MM.1S (cell line): Measurements from ENCODE around the gene DCP1B.

Source experiments
- DNase-seq: peaks from one replicate; pipeline ENCODE4 v3.0.0-alpha.2; 2015
- H2AFZ ChIP-seq: fragments of 300-600 bp; sonication (generic); 2 replicates; pipeline ENCODE4 v1.6.0; 2016; ENCODE audit warnings: antibody characterized with exemption, low read length
- H3F3A ChIP-seq: fragments of 300-600 bp; sonication (generic); 2 replicates; pipeline ENCODE4 v1.6.1; 2016; ENCODE audit warnings: mild to moderate bottlenecking, antibody characterized with exemption, low read length, moderate library complexity, mixed read lengths; ENCODE audit not compliant: insufficient read depth
- H3K27ac ChIP-seq: fragments of 300-600 bp; sonication (generic); 2 replicates; pipeline ENCODE4 v1.5.1; 2016; ENCODE audit warnings: mild to moderate bottlenecking, low read length
- H3K27me3 ChIP-seq: fragments of 300-600 bp; sonication (generic); replicated peaks from 2 replicates; pipeline ENCODE4 v1.6.0; 2016; ENCODE audit warnings: low read length; ENCODE audit not compliant: insufficient read depth
- H3K36me3 ChIP-seq: fragments of 300-600 bp; sonication (generic); replicated peaks from 2 replicates; pipeline ENCODE4 v1.6.1; 2016; ENCODE audit warnings: mild to moderate bottlenecking, low read length, mixed read lengths; ENCODE audit not compliant: insufficient read depth
- H3K4me1 ChIP-seq: fragments of 300-600 bp; sonication (generic); 2 replicates; pipeline ENCODE4 v1.6.1; 2016; ENCODE audit warnings: low read length, mixed read lengths
- H3K4me2 ChIP-seq: fragments of 300-600 bp; sonication (generic); 2 replicates; pipeline ENCODE4 v1.6.0; 2016; ENCODE audit warnings: low read depth, low read length
- H3K4me3 ChIP-seq: fragments of 300-600 bp; sonication (generic); 2 replicates; pipeline ENCODE4 v1.5.1; 2016; ENCODE audit warnings: low read length, mixed read lengths
- H3K79me2 ChIP-seq: fragments of 300-600 bp; sonication (generic); 2 replicates; pipeline ENCODE4 v1.6.1; 2016; ENCODE audit warnings: mixed run types, low read length, mixed read lengths
- H3K9ac ChIP-seq: fragments of 300-600 bp; sonication (generic); 2 replicates; pipeline ENCODE4 v1.6.1; 2016; ENCODE audit warnings: low read length, mixed read lengths
- H3K9me2 ChIP-seq: fragments of 300-600 bp; sonication (generic); replicated peaks from 2 replicates; pipeline ENCODE4 v1.6.1; 2016; ENCODE audit warnings: mild to moderate bottlenecking, low read length, mixed read lengths; ENCODE audit not compliant: insufficient read depth
- H3K9me3 ChIP-seq: fragments of 300-600 bp; sonication (generic); replicated peaks from 2 replicates; pipeline ENCODE4 v1.6.1; 2016; ENCODE audit warnings: mild to moderate bottlenecking, low read length, mixed read lengths; ENCODE audit not compliant: insufficient read depth
- H4K20me1 ChIP-seq: fragments of 300-600 bp; sonication (generic); 2 replicates; pipeline ENCODE4 v1.6.1; 2016; ENCODE audit warnings: mild to moderate bottlenecking, low read length, moderate library complexity, mixed read lengths; ENCODE audit not compliant: insufficient read depth
- EZH2 ChIP-seq: fragments of 300-600 bp; sonication (generic); optimal IDR thresholded peaks from 2 replicates; pipeline ENCODE3; 2017; ENCODE audit warnings: low read depth, mild to moderate bottlenecking, antibody characterized with exemption, low read length, mixed read lengths
- EZH2phosphoT487 ChIP-seq: fragments of 300-600 bp; sonication (generic); IDR thresholded peaks from 2 replicates; pipeline ENCODE4 v1.6.1; 2018; ENCODE audit warnings: antibody characterized with exemption, low read length
- TF ChIP-seq, protein P1 (sequence below): fragments of 300-600 bp; sonication (generic); IDR thresholded peaks from 2 replicates; pipeline ENCODE4 v1.5.1; 2016; ENCODE audit warnings: antibody characterized with exemption, low read length, mixed read lengths

DCP1B gene

DNA sequence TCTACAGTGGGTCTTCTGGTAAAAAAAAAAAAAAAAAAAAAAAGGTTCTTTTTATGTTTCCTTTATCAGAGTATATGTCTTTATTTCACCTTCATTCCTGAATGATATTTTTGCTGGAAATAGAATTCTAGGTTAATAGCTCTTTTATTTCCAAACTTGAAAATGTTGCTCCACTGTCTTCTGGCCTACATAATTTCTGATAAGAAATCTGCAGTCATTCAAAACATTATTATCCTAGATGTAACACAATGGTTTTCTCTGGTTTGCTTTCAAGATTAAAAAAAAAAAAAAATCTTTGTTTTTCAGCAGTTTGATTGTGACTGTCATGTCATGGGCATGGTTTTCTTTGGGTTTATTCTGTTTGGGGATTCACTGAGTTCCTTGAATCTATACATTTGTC is 19.5 kb downstream of the DCP1B start:
- no peaks in the 10 kb centered on the region for H3K4me1 ChIP-seq
- H2AFZ ChIP-seq, result no peak overlapping the region
- no peaks in the 10 kb centered on the region for H3K36me3 ChIP-seq
- no peaks in the 10 kb centered on the region for H3K27me3 ChIP-seq
- H3K4me2 ChIP-seq, result no peak overlapping the region
- H3K4me3 ChIP-seq, result no peak overlapping the region
- no peaks in the 10 kb centered on the region for H4K20me1 ChIP-seq
- H3K9me2 ChIP-seq, result no peaks in the 10 kb centered on the region
- no peaks in the 10 kb centered on the region for H3F3A ChIP-seq
- H3K9me3 ChIP-seq, result no peaks in the 10 kb centered on the region; the same call in 1 of the 2 replicates
- TF ChIP-seq, protein P1, sequence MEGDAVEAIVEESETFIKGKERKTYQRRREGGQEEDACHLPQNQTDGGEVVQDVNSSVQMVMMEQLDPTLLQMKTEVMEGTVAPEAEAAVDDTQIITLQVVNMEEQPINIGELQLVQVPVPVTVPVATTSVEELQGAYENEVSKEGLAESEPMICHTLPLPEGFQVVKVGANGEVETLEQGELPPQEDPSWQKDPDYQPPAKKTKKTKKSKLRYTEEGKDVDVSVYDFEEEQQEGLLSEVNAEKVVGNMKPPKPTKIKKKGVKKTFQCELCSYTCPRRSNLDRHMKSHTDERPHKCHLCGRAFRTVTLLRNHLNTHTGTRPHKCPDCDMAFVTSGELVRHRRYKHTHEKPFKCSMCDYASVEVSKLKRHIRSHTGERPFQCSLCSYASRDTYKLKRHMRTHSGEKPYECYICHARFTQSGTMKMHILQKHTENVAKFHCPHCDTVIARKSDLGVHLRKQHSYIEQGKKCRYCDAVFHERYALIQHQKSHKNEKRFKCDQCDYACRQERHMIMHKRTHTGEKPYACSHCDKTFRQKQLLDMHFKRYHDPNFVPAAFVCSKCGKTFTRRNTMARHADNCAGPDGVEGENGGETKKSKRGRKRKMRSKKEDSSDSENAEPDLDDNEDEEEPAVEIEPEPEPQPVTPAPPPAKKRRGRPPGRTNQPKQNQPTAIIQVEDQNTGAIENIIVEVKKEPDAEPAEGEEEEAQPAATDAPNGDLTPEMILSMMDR, result no peak
- TF ChIP-seq EZH2phosphoT487 (no peak), EZH2 (no peak)
- no peak for DNase-seq
- no peak overlapping the region for H3K27ac ChIP-seq
- H3K79me2 ChIP-seq, result no peaks in the 10 kb centered on the region
- no peak overlapping the region for H3K9ac ChIP-seq

DNA sequence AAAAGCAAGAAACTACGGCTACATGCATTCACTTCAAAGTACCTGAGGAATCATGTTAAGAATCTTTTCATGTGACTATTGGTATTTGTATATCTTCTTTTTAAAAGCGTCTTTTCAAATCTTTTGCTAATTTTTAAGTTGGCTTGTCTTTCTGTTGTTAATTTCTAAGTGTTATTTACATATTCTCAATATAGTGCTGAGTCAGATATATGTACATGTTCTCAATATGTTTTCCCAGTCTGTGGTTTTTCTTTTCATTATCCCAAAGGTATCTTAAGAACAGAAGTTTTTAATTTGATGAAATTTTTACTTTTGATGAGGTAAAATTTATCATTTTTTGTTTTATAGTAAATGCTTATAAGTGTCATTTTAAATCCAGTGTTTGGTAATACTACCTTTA is 24.0 kb downstream of the DCP1B start:
- Histone ChIP-seq H3K4me1 (no peaks in the 10 kb centered on the region), H2AFZ (no peak overlapping the region), H3K36me3 (no peaks in the 10 kb centered on the region), H3F3A (no peaks in the 10 kb centered on the region), H3K9me2 (no peaks in the 10 kb centered on the region), H3K9ac (no peak overlapping the region), H3K4me3 (no peak overlapping the region), H3K9me3 (no peaks in the 10 kb centered on the region), H3K27ac (no peak overlapping the region), H3K79me2 (no peaks in the 10 kb centered on the region), H4K20me1 (no peaks in the 10 kb centered on the region), H3K27me3 (no peaks in the 10 kb centered on the region), H3K4me2 (no peak overlapping the region)
- no peak for DNase-seq
- no peak for TF ChIP-seq EZH2
- TF ChIP-seq EZH2phosphoT487, result no peak

DNA sequence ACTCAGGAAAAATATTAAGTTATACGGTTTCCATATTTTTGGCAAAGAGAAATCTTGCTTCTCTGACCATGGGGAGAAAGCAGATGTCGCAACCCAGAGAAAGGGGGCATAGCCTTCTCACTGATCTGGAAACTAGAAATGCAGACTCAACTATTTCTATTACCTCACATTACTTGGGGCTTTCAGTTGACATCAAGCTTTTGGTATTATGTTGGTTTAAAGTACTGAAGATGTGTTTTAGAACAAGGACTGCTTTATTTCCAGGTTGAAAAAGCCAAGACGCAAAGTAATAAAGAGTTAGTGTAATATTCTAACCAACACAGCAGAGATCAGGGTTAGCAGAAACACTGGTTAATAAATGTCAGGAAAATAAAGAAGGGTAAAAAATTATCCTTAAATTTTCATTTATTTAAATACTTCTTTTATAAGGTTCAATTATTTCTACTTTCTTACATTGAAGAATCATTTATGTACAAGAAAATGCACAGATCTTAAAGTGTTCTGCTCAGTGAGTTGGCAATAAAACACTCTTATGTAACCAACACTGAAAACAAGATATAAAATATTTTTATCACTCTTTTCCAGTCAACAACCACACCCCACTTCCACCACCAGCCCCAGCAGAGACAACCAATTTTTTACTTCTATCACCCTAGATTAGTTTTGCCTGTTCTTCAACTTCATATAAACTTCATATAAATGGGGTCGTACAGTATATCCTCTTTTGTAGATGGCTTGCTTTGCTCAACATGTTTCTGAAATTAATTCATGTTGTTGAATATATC is 26.0 kb downstream of the DCP1B start:
- no peaks in the 10 kb centered on the region for H3K36me3 ChIP-seq
- TF ChIP-seq EZH2phosphoT487 (no peak), EZH2 (no peak)
- TF ChIP-seq, protein P1, result no peak
- H2AFZ ChIP-seq, result no peak overlapping the region
- H3K9me3 ChIP-seq, result no peaks in the 10 kb centered on the region
- no peaks in the 10 kb centered on the region for H4K20me1 ChIP-seq
- no peak overlapping the region for H3K9ac ChIP-seq
- no peaks in the 10 kb centered on the region for H3K27me3 ChIP-seq
- no peaks in the 10 kb centered on the region for H3K79me2 ChIP-seq
- H3K4me1 ChIP-seq, result no peaks in the 10 kb centered on the region
- no peak overlapping the region for H3K4me3 ChIP-seq
- H3F3A ChIP-seq, result no peaks in the 10 kb centered on the region
- DNase-seq, result no peak
- H3K27ac ChIP-seq, result no peak overlapping the region
- no peaks in the 10 kb centered on the region for H3K9me2 ChIP-seq
- H3K4me2 ChIP-seq, result no peak overlapping the region

DNA sequence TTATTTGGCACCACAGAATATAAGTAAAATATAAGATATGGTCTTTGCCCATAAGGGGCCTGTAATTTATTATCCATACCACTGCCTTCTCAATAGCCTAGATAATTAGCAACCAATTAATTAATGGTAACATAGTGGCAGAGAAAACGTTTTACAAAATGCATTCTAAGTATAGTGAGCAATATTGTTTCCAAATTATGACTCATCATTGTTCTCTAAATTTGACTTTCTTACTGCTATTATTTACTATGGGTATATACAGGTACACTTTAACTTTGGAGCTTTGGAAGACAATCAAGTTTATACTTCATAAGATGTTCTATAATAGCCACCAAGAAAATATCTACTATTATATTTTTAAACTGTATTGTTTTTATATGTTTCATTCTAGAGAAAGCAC is 26.7 kb downstream of the DCP1B start:
- Histone ChIP-seq H3K4me2 (no peak overlapping the region), H2AFZ (no peak overlapping the region), H3F3A (no peaks in the 10 kb centered on the region), H3K9ac (no peak overlapping the region), H3K27me3 (no peaks in the 10 kb centered on the region), H3K4me3 (no peak overlapping the region), H3K9me2 (no peaks in the 10 kb centered on the region), H3K79me2 (no peaks in the 10 kb centered on the region), H4K20me1 (no peaks in the 10 kb centered on the region), H3K4me1 (no peaks in the 10 kb centered on the region), H3K27ac (no peak overlapping the region), H3K9me3 (no peaks in the 10 kb centered on the region), H3K36me3 (no peaks in the 10 kb centered on the region)
- no peak for DNase-seq
- TF ChIP-seq, protein P1, result no peak
